Measurements from ENCODE around the gene ZYG11A.
A peak's percentile ranks its signal among the peaks of the same experiment; 100 is the strongest.

The ZYG11A gene

DNA sequence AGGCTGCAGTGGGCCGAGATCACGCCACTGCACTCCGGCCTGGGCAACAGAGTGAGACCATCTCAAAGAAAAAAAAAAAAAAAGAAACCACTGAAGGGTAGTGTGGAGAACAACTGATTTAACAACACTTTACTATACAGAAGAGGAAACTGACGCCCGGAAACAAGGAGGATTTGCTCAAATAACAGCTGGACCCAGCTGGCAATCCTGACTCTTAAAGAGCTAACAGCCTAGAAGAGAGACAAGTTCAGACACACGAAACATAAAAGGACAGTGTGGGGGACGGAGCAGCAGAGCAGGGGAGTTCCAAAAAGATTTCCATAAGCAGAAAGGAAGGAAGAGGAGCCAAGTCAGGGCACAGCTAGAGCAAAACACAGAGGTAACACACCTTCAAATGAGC is 74.6 kb downstream of the ZYG11A start:
- DNase-seq (ENCODE audit: low spot score), result no peak

GRCh38 chr1:52917581-52917980 is 75.0 kb downstream of the ZYG11A start:
- no peak for DNase-seq (ENCODE audit: low spot score)

DNA sequence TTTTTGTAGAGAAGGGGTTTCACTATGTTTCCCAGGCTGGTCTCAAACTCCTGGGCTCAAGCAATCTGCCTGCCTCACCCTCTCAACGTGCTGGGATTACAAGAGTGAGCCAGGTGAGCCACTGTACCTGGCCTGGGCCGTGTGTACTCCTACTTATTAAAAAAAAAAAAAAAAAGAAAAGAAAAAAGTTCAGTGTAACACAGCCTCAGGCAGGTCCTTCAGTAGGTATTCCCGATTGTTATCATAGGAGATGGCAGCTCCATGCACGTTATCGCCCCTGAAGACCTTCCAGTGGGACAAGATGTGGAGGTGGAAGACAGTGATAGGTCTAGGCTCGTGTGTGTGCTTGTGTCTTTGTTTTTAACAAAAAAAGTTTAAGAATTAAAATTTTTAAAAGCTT is 75.6 kb downstream of the ZYG11A start:
- no peak for DNase-seq (ENCODE audit: low spot score)

GRCh38 chr1:52919051-52919722 is 76.6 kb downstream of the ZYG11A start:
- DNase-seq (ENCODE audit: low spot score), result no peak

- DNase-seq (ENCODE audit: low spot score), result no peak
Measured at GRCh38 chr1:52919723-52920483, 77.3 kb downstream of the ZYG11A start.

- no peak for DNase-seq (ENCODE audit: low spot score)
Measured at GRCh38 chr1:52920791-52921291, 78.3 kb downstream of the ZYG11A start.

GRCh38 chr1:52925571-52926005 is 83.0 kb downstream of the ZYG11A start:
- no peak for DNase-seq (ENCODE audit: low spot score)

DNA sequence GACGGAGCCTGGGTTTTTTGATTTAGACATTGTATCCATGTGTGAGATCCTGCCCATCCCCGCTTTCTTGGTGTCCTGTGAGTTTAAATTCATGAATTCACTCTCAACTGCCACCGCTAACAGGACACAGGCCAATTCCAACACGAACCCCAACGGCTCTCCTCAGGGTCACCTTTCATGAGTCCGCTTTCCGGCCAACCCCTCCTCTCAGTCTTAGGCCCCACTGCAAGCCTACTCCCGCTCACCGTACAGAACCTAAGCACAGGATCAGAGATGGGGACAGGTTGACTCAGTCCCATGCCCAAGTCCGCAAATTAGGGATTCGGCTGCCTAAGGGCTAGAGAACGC is 84.3 kb downstream of the ZYG11A start:
- DNase-seq (ENCODE audit: low spot score), result no peak

DNA sequence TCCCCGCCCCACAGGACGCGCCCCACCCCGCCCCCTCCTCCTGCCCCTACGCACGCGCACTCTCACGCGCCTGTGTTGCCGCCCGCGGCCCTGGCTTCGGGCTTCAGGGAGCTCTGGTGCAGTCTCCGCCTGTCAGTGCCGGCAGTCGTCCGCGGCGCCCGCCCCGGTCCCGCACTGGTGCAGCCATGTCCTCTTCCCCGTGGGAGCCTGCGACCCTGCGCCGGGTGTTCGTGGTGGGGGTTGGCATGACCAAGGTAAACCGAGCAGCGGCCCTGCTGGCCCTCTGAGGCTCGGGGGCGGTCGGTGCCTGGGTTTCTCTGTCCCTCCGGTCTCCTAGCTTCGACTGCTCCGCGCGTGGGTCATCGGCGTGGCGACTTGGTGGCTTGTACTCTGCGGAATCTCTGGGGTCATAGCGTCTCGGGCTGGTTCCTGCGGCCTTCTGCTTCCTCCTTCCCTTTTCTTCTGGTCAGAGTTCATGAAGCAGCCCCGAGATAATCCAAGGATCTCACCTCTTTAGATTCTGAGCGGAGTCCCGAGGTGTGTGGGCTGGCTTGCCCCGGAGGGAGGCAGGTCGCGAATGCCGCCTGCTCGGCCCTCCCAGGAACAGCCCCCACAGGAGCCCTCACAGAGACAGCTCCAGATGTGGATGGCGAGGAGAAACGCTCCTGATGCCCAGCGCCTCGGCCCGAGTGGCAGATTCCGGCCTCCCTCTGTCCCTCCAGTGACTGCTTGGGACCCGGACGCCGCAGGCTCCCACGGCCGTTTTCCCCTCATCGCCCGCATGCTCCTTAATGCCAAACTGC is 84.9 kb downstream of the ZYG11A start, which contains the start of gene SCP2:
Gene SCP2 (plus strand): TSS at position 65 of the 803 bp plus-strand sequence. CDS start 121 bp downstream, at position 186.
- peak; percentile 45 for DNase-seq (ENCODE audit: low spot score)

DNA sequence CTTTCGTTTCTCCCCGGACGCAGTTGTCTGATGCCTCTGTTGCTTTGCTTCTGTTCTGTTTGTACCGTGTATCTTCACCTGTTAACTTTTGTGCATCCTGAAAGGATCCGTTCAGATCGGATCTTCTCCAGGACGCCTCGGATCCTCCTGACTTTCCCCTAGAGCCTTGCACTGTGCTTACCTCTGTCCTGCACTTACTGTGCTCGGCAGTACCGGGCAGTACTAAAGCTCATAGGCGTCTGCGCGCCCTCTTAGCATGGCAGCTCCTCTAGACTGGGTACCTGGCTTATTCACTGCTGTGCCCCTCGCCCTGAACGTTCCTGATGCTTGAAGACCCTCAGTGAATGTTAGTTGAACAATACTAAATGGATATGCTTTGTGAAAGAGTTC is 85.5 kb downstream of the ZYG11A start:
- peak; percentile 13 for DNase-seq (ENCODE audit: low spot score)

DNA sequence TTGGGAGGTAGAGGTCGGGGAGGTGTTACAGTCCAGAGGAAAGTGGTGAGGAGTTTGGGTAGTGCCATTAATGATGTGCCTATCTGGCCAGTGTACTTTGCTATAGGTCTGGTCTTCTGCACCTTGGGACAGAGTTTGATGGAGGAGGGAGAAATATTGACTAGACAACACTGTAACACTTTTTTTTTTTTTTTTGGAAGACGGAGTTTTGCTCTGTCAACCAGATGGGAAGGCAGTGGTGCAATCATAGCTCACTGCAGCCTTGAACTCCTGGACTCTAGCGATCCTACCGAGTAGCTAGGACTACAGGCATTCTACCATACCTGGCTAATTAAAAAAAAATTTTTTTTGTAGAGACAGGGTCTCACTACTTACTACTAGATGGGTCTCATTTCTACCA is 86.5 kb downstream of the ZYG11A start:
- DNase-seq (ENCODE audit: low spot score), result no peak

GRCh38 chr1:52937433-52938182 is 95.0 kb downstream of the ZYG11A start:
- no peak for DNase-seq (ENCODE audit: low spot score)

DNA sequence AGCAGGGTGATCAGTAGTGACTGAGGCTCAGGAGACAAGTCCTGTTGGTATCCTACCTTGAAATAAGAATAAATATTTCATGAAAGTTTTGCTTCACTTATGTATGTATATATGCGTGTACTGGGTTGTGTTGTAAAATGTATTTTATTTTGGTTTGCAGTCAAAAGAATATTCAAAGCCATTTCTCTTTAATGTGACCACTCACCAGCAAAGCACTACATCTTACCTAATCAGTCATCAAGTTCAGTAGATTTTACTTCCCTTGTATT is 95.6 kb downstream of the ZYG11A start:
- DNase-seq (ENCODE audit: low spot score), result no peak

DNA sequence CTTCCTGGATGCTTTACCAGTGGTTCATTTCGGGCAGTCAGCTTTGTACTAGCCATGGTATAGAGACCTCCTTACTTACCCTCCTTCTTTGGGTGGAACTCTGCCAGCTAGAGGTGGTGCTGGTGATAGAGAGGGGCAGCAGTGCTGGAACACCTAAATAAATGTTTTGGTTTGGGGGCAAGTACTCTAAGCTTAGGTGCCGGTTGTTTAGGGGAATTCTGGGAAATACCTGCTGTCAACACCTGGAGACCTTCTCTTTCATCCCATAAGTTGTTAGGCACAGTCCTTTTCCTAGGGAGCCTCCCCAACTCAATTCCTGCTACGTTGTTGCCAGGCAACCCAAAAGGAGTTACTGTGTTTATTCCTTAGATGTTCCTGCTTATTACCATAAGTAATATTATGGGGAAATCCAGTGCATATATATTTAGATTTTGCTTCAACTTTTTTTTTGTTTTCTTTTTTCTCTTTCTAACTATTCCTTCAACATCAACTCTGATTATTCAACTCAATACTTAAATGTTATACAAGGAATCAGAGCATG is 101.4 kb downstream of the ZYG11A start:
- DNase-seq (ENCODE audit: low spot score), result no peak

DNA sequence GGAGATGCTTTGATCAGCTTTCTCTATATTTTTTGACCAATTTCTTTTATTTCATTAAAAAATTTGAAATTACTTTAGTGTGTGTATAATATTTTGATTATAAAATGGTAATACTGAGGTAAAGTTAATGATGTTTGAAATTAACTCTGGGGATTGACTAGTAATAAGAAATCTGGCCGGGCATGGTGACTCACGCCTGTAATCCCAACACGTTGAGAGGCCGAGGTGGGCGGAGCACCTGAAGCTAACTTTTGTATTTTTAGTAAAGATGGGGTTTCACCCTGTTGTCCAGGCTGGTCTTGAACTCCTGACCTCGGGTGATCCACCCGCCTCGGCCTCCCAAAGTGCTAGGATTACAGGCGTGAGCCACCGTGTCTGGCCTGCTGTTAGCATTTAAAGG is 102.0 kb downstream of the ZYG11A start:
- DNase-seq (ENCODE audit: low spot score), result no peak

Small RNAs within 50 kb of the gene (small RNA-seq; reads per million reads assigned to genes)
- gene AC099677.1 (0 to 0.04 reads per million in 2 experiments), gene AC099677.2 (0 reads per million in 2 experiments), gene MIR1273F (0 reads per million in 2 experiments), gene MIR1273G (0 reads per million in 2 experiments), gene MIR5095 (0 reads per million in 2 experiments), gene RNU6-969P (0 reads per million in 2 experiments)

Data from SK-N-DZ (cell line).